Breast epithelium (tissue), 3 donors: ENCODE results near the gene CLSTN3.

Experiments used
- CTCF ChIP-seq, 3 donors: fragments of 450-650 bp; IDR thresholded peaks; one replicate each; pipeline ENCODE4 v1.5.1; 2016 to 2017; ENCODE audit warnings: antibody characterized with exemption in 3 of 3, mild to moderate bottlenecking in 3 of 3, moderate library complexity in 3 of 3
- POLR2A ChIP-seq: fragments of 450-650 bp; IDR thresholded peaks from one replicate; pipeline ENCODE4 v1.6.1; 2016; ENCODE audit warnings: antibody characterized with exemption, mild to moderate bottlenecking, moderate library complexity

- TF ChIP-seq CTCF (IDR thresholded peaks at IDR 0.05) (no peak), POLR2A (no peak)
Observed at GRCh38 chr12:7158781-7159609, 28.8 kb downstream of the CLSTN3 start.
